Heart right ventricle (tissue), 16 donors: ENCODE results near the gene MTX3. TPM values are rescaled to one million over a fixed set of nuclear protein-coding genes. Genes with fewer than 3 reads are reported as not detected.
A peak's percentile ranks its signal among the peaks of the same experiment; 100 is the strongest.

Experiments
- ATAC-seq, 8 donors: fragments of 200-7000 bp; cut with Tn5 transposase; one replicate each; pipeline ENCODE4 v1.9.1; 2020; ENCODE audit warnings: mild to moderate bottlenecking in 8 of 8, moderate library complexity in 8 of 8, moderate number of reproducible peaks in 1 of 8
- DNase-seq, 2 donors: peaks; one replicate each; pipeline ENCODE4 v3.0.0-alpha.2; 2020
- H3K27ac ChIP-seq, 10 donors: fragments of 200-600 bp; sonication (generic) in 2 of 10; one replicate each; pipeline versions ENCODE4 v1.5.0 to v1.8.0; 2020 to 2022; ENCODE audit warnings: mild to moderate bottlenecking in 3 of 10
- H3K27me3 ChIP-seq, 7 donors: fragments of 200-600 bp; one replicate each; pipeline ENCODE4 v1.8.0; 2021 to 2022; ENCODE audit warnings: mild to moderate bottlenecking in 2 of 7
- H3K36me3 ChIP-seq, 9 donors: fragments of 200-600 bp; sonication (generic) in 1 of 9; one replicate each; pipeline versions ENCODE4 v1.5.0 to v1.8.0; 2020 to 2022; ENCODE audit warnings: mild to moderate bottlenecking in 2 of 9
- H3K4me1 ChIP-seq, 9 donors: fragments of 200-600 bp; sonication (generic) in 1 of 9; one replicate each; pipeline versions ENCODE4 v1.5.0 to v1.8.0; 2020 to 2022; ENCODE audit warnings: mild to moderate bottlenecking in 4 of 9
- H3K4me3 ChIP-seq, 10 donors: fragments of 200-600 bp; sonication (generic) in 2 of 10; one replicate each; pipeline versions ENCODE4 v1.5.0 to v1.8.0; 2020 to 2022; ENCODE audit warnings: mild to moderate bottlenecking in 7 of 10, moderate library complexity in 2 of 10
- H3K9me3 ChIP-seq, 11 donors: fragments of 200-600 bp in 10 of 11; sonication (generic) in 2 of 11; one replicate each; pipeline versions ENCODE4 v1.5.0 to v1.8.0; 2013 to 2022; ENCODE audit warnings: mild to moderate bottlenecking in 2 of 11, control low read depth in 1 of 11, moderate library complexity in 1 of 11
- CTCF ChIP-seq, 9 donors: fragments of 200-600 bp; sonication (generic) in 2 of 9; IDR thresholded peaks; one replicate each; pipeline versions ENCODE4 v1.5.0 to v1.8.0; 2021 to 2022; ENCODE audit warnings: antibody characterized with exemption in 9 of 9, mild to moderate bottlenecking in 5 of 9, moderate library complexity in 1 of 9
- WGBS, 2 donors: extraction: QIAGEN DNeasy Blood & Tissue Kit; methylation state at CpG; one replicate each; pipeline ENCODE4 v1.1.7; 2013; ENCODE audit warnings: inconsistent platforms in 1 of 2; 5-methylcytosine and 5-hydroxymethylcytosine counted together
- intact Hi-C, 10 donors: fragments of 100-400 bp; cut with DNase I; formaldehyde crosslinking; loops; one replicate each; pipeline versions ENCODE4 v1.11.1 to v1.14.2; 2022
- long read RNA-seq, 3 donors: library from polyadenylated mRNA; unstranded; transcript quantifications; one replicate each; pipeline ENCODE4 v2.0.0, GENCODE V29; 2020 to 2021
- polyA plus RNA-seq, 2 donors: library from polyadenylated mRNA; stranded (reverse); fragments of 200-250 nt; gene quantifications; one replicate each; pipeline ENCODE4 v1.2.3, GENCODE V29; 2013
- total RNA-seq, 10 donors: library from RNA; stranded (reverse); fragmentation: NEBNext Ultra II Directional in 3 of 10; extraction: Animal tissue kit (Norgen Biotek cat#: 25700) in 3 of 10; gene quantifications; one replicate each; pipeline versions ENCODE4 v1.2.1 to v1.2.4, GENCODE V29; 2021 to 2023
- donor health status: Arrhythmogenic right ventricular cardiomyopathy.
- donor health status: ischemic (EF 13 %, LVEDD 7.1; RV severe dilation, severe dysfunction).
- donor health status: healthy with polysubstance abuse.
- donor health status: DM: no; HTN: yes; CAD: no.
- donor health status: DM: no; HTN: no; CAD: no.
- donor health status: ischemic (EF 25% LVEDD 6.9; RV normal size, moderate dysfunction).
- donor health status: ischemic (EF 25% LVEDD 5.7; RV mildly dilated, moderate dysfunction).
- donor health status: healthy.
- donor health status: DM: yes; HTN: yes; CAD: no.
- donor health status: Ischemic cardiomyopathy.
- donor health status: ischemic (EF 35%, LVEDD 5.7; RV mildly dilated, moderate dysfunction).
- donor health status: nonischemic (EF 11% LVEDD 7.7; RV severe dilation, severe dysfunction).
- donor health status: DM: yes; HTN: yes; CAD: no.
- donor health status: PGD.
- donor health status: ischemic (EF 29% LVEDD 5.4; RV normal size, mild dysfunction).
- donor health status: nonischemic (EF 23%, LVEDD 6.1; RV moderate dilation, normal function).

The MTX3 gene
- total RNA-seq: 10 to 100 TPM in 9 of 10 donors, 1 to 10 TPM in 1; 10.0 to 14.5 (median 11.6) TPM
- polyA plus RNA-seq: 1 to 10 TPM; 4.3 to 8.8 TPM
- long read RNA-seq, donor 1, full-length matches to known transcripts: 4 of 7 reads
- long read RNA-seq, donor 1, partial matches to known transcripts: 0 of 7 reads
- long read RNA-seq, donor 1, other reads (novel, unspliced or antisense): 3 of 7 reads
- long read RNA-seq, donor 2, full-length matches to known transcripts: 15 of 22 reads
- long read RNA-seq, donor 2, partial matches to known transcripts: 3 of 22 reads
- long read RNA-seq, donor 2, other reads (novel, unspliced or antisense): 4 of 22 reads
- long read RNA-seq, donor 3, full-length matches to known transcripts: 14 of 21 reads
- long read RNA-seq, donor 3, partial matches to known transcripts: 0 of 21 reads
- long read RNA-seq, donor 3, other reads (novel, unspliced or antisense): 7 of 21 reads

- DNase-seq: peak; percentile 86 to 87
- H3K4me3 ChIP-seq: peak within 1 kb of the TSS; percentile 63 to 88 (median 82)
- peak; percentile 93 to 97 (median 96) for ATAC-seq
- no peaks in the 10 kb centered on the region for H3K9me3 ChIP-seq
- TF ChIP-seq CTCF (IDR thresholded peaks at IDR 0.05): no peak
- intact Hi-C loops: loop anchor here in 3 of 10 donors (2.0 to 5.0 kb wide), 3 partner anchors 41 to 92 kb away; no protein-coding TSS in a partner anchor
- peaks cover 0 to 37% (median 17%) of the 10 kb centered on the region in 9 donors for H3K36me3 ChIP-seq
- H3K27ac ChIP-seq: peak within 1 kb of the TSS; percentile 45 to 87 (median 80)
- 2 to 4% methylated on average over 50 of the region's 50 CpGs for WGBS, 2 donors
- H3K4me1 ChIP-seq: peaks cover 0 to 27% (median 17%) of the 10 kb centered on the region in 9 donors
- no peaks in the 10 kb centered on the region for H3K27me3 ChIP-seq
Measured at GRCh38 chr5:79990598-79991507, at the start of gene MTX3. Gene MTX3 (minus strand): TSS chr5:79991262. CDS start chr5:79991238, 24 bp downstream.

GRCh38 chr5:80039650-80040049 lies 48.6 kb upstream of the MTX3 start:
- 64 to 70% methylated on average over 2 of the region's 2 CpGs for WGBS, 2 donors
- ATAC-seq (no peak), DNase-seq (no peak)
- H3K36me3 ChIP-seq: peaks cover 0 to 32% (median 0%) of the 10 kb centered on the region in 9 donors
- H3K27ac ChIP-seq: no peak overlapping the region
- peak overlapping the region in 2 of 10 donors; percentile 58 to 62 for H3K4me3 ChIP-seq
- intact Hi-C loops: no loop called here
- H3K27me3 ChIP-seq: peaks cover 0 to 41% (median 24%) of the 10 kb centered on the region in 7 donors
- no peak for TF ChIP-seq CTCF (IDR thresholded peaks at IDR 0.05)
- H3K9me3 ChIP-seq: no peaks in the 10 kb centered on the region
- peaks cover 0 to 7% (median 0%) of the 10 kb centered on the region in 9 donors for H3K4me1 ChIP-seq

- H3K36me3 ChIP-seq: peaks cover 0 to 19% (median 0%) of the 10 kb centered on the region in 9 donors
- no peaks in the 10 kb centered on the region for H3K9me3 ChIP-seq
- 78 to 80% methylated on average over 5 of the region's 5 CpGs for WGBS, 2 donors
- H3K4me3 ChIP-seq: peak overlapping the region in 8 of 10 donors; percentile 14 to 62 (median 53)
- H3K4me1 ChIP-seq: peaks cover 0 to 7% (median 0%) of the 10 kb centered on the region in 9 donors
- intact Hi-C loops: no loop called here
- DNase-seq: no peak
- H3K27ac ChIP-seq: peak overlapping the region in 2 of 10 donors; percentile 46 to 73
- peaks cover 0 to 64% (median 39%) of the 10 kb centered on the region in 7 donors for H3K27me3 ChIP-seq
- TF ChIP-seq CTCF (IDR thresholded peaks at IDR 0.05): no peak
- no peak for ATAC-seq
Measured at GRCh38 chr5:80037366-80037765, 46.3 kb upstream of the MTX3 start.

GRCh38 chr5:80036615-80037014 lies 45.6 kb upstream of the MTX3 start:
- DNase-seq (no peak), ATAC-seq (no peak)
- TF ChIP-seq CTCF (IDR thresholded peaks at IDR 0.05): no peak
- H3K4me1 ChIP-seq: peaks cover 0 to 7% (median 0%) of the 10 kb centered on the region in 9 donors
- peaks cover 0 to 13% (median 0%) of the 10 kb centered on the region in 9 donors for H3K36me3 ChIP-seq
- WGBS, 2 donors: 84 to 90% methylated on average over 5 of the region's 5 CpGs
- intact Hi-C loops: no loop called here
- peak overlapping the region in 6 of 10 donors; percentile 3 to 73 (median 50) for H3K27ac ChIP-seq
- H3K27me3 ChIP-seq: peaks cover 0 to 65% (median 39%) of the 10 kb centered on the region in 7 donors
- no peaks in the 10 kb centered on the region for H3K9me3 ChIP-seq
- peak overlapping the region in 9 of 10 donors; percentile 14 to 62 (median 52) for H3K4me3 ChIP-seq
